ENCODE measurements around the gene MEIS3.

- TF ChIP-seq ZNF274 (IDR thresholded peaks at IDR 0.05; ENCODE audit: low read depth, low read length) (no peak), SUZ12 (IDR thresholded peaks at IDR 0.05; ENCODE audit: extremely low read depth, insufficient read depth, insufficient read length) (no peak)
These were observed 37.6 kb downstream of the MEIS3 start for GRCh38 chr19:47381653-47382279.
